GM23338 (cell line): Measurements from ENCODE around the gene ADGRE3. TPM values are rescaled to one million over a fixed set of nuclear protein-coding genes. Genes with fewer than 3 reads are reported as not detected.

Experiments
- ATAC-seq: fragments of 200-7000 bp; cut with Tn5 transposase; 3 replicates; pipeline ENCODE4 v1.9.1; 2020
- DNase-seq: peaks from one replicate; pipeline ENCODE4 v3.0.0-alpha.2; 2015; ENCODE audit warnings: low spot score
- H2AFZ ChIP-seq: fragments of 200-600 bp; sonication (generic); 2 replicates; pipeline ENCODE4 v1.8.0; 2016; ENCODE audit warnings: antibody characterized with exemption, mild to moderate bottlenecking, moderate library complexity
- H3F3A ChIP-seq: fragments of 200-600 bp; sonication (generic); replicated peaks from 2 replicates; pipeline ENCODE4 v1.8.0; 2017; ENCODE audit warnings: antibody characterized with exemption, mixed run types, low read depth
- H3K27ac ChIP-seq: fragments of 200-600 bp; sonication (generic); 2 replicates; pipeline ENCODE4 v1.6.1; 2016; ENCODE audit warnings: low read depth
- H3K27me3 ChIP-seq: fragments of 200-600 bp; sonication (generic); 2 replicates; pipeline ENCODE4 v1.8.0; 2016; ENCODE audit warnings: mild to moderate bottlenecking, mixed run types, moderate library complexity; ENCODE audit not compliant: insufficient read depth
- H3K36me3 ChIP-seq: fragments of 200-600 bp; sonication (generic); 2 replicates; pipeline ENCODE4 v1.8.0; 2016; ENCODE audit warnings: mild to moderate bottlenecking; ENCODE audit not compliant: insufficient read depth
- H3K4me1 ChIP-seq: fragments of 200-600 bp; sonication (generic); 2 replicates; pipeline ENCODE4 v1.8.0; 2016; ENCODE audit warnings: mild to moderate bottlenecking, moderate library complexity; ENCODE audit not compliant: insufficient read depth
- H3K4me2 ChIP-seq: fragments of 200-600 bp; sonication (generic); 2 replicates; pipeline ENCODE4 v1.7.1; 2017; ENCODE audit warnings: mixed run types
- H3K4me3 ChIP-seq: fragments of 200-600 bp; sonication (generic); 2 replicates; pipeline ENCODE4 v1.6.1; 2016; ENCODE audit warnings: mixed run types
- H3K79me2 ChIP-seq: fragments of 200-600 bp; sonication (generic); replicated peaks from 2 replicates; pipeline ENCODE4 v1.8.0; 2017; ENCODE audit warnings: mild to moderate bottlenecking; ENCODE audit not compliant: insufficient read depth
- H3K9me2 ChIP-seq: fragments of 200-600 bp; sonication (generic); 2 replicates; pipeline ENCODE4 v1.8.0; 2017; ENCODE audit not compliant: insufficient read depth
- H4K20me1 ChIP-seq: fragments of 200-600 bp; sonication (generic); replicated peaks from 2 replicates; pipeline ENCODE4 v1.8.0; 2017; ENCODE audit warnings: mild to moderate bottlenecking; ENCODE audit not compliant: insufficient read depth
- H3K27ac Mint-ChIP-seq: 2 replicates; pipeline ENCODE4 v1.8.0; 2020; ENCODE audit warnings: inconsistent platforms, mild to moderate bottlenecking, moderate library complexity, mixed read lengths
- H3K27me3 Mint-ChIP-seq: 3 replicates; pipeline ENCODE4 v1.8.0; 2022; ENCODE audit warnings: low read depth, mild to moderate bottlenecking, moderate library complexity, mixed read lengths, inconsistent platforms; ENCODE audit not compliant: insufficient read depth, poor library complexity
- H3K36me3 Mint-ChIP-seq: 3 replicates; pipeline ENCODE4 v1.8.0; 2021; ENCODE audit warnings: low read depth, mild to moderate bottlenecking, inconsistent platforms, moderate library complexity, mixed read lengths
- H3K4me1 Mint-ChIP-seq: 3 replicates; pipeline ENCODE4 v1.8.0; 2020; ENCODE audit warnings: mild to moderate bottlenecking, inconsistent platforms, mixed read lengths
- H3K4me3 Mint-ChIP-seq: 3 replicates; pipeline ENCODE4 v1.8.0; 2021; ENCODE audit warnings: moderate library complexity, mild to moderate bottlenecking, inconsistent platforms, mixed read lengths
- H3K9me3 Mint-ChIP-seq: 3 replicates; pipeline ENCODE4 v1.8.0; 2020; ENCODE audit warnings: moderate library complexity, mild to moderate bottlenecking, inconsistent platforms, mixed read lengths
- CREB1 ChIP-seq: fragments of 250-450 bp; sonication (Bioruptor Pico); IDR thresholded peaks from 2 replicates; pipeline ENCODE4 v1.5.0; 2020; ENCODE audit warnings: low read depth, mild to moderate bottlenecking, moderate library complexity
- ETS1 ChIP-seq: IDR thresholded peaks from 2 replicates; pipeline ENCODE4 v1.6.1; 2016; ENCODE audit warnings: antibody characterized with exemption
- EZH2 ChIP-seq: fragments of 200-600 bp; sonication (generic); IDR thresholded peaks from one replicate; pipeline ENCODE4 v1.8.0; 2017; ENCODE audit warnings: antibody characterized with exemption, mild to moderate bottlenecking, low read depth; ENCODE audit not compliant: unreplicated experiment
- EZH2phosphoT487 ChIP-seq: fragments of 200-600 bp; sonication (generic); IDR thresholded peaks from one replicate; pipeline ENCODE4 v1.8.1; 2018; ENCODE audit warnings: antibody characterized with exemption; ENCODE audit not compliant: unreplicated experiment
- JUNB ChIP-seq: IDR thresholded peaks from one replicate; pipeline ENCODE4 v1.6.1; 2016; ENCODE audit warnings: antibody characterized with exemption; ENCODE audit not compliant: unreplicated experiment
- NANOG ChIP-seq: IDR thresholded peaks from 2 replicates; pipeline ENCODE4 v1.6.1; 2016; ENCODE audit warnings: antibody characterized with exemption, borderline replicate concordance
- POLR2AphosphoS5 ChIP-seq: IDR thresholded peaks from 2 replicates; pipeline ENCODE4 v1.6.1; 2016; ENCODE audit warnings: antibody characterized with exemption, low read depth
- REST ChIP-seq: IDR thresholded peaks from one replicate; pipeline ENCODE4 v1.6.1; 2018; ENCODE audit warnings: antibody characterized with exemption; ENCODE audit not compliant: unreplicated experiment
- STAT1 ChIP-seq: IDR thresholded peaks from one replicate; pipeline ENCODE4 v1.6.1; 2016; ENCODE audit warnings: antibody characterized with exemption; ENCODE audit not compliant: unreplicated experiment
- ZNF114 ChIP-seq: fragments of 250-450 bp; sonication (Bioruptor Pico); IDR thresholded peaks from 2 replicates; pipeline ENCODE4 v1.5.0; 2020; ENCODE audit warnings: mild to moderate bottlenecking, moderate library complexity
- ZNF331 ChIP-seq: fragments of 250-450 bp; sonication (Bioruptor Pico); IDR thresholded peaks from 2 replicates; pipeline ENCODE4 v1.5.0; 2020; ENCODE audit warnings: low read depth, mild to moderate bottlenecking, moderate library complexity
- ZNF462 ChIP-seq: fragments of 250-450 bp; sonication (Bioruptor Pico); IDR thresholded peaks from 2 replicates; pipeline ENCODE4 v1.5.0; 2020; ENCODE audit warnings: mild to moderate bottlenecking, moderate library complexity
- polyA plus RNA-seq: library from polyadenylated mRNA; unstranded; fragments of >200 nt; fragmentation: Nextera tagmentation; extraction: Ambion mirVana; gene quantifications from 2 replicates; pipeline ENCODE4 v1.2.1, GENCODE V29; 2016
- total RNA-seq: library from RNA; depleted of rRNA; stranded (reverse); fragments of >200 nt; shearing (Covaris generic); gene quantifications from 2 replicates; pipeline ENCODE4 v1.2.3, GENCODE V29; 2014

ADGRE3 gene
- total and polyA plus RNA-seq, 2 experiments from 2014 or later, result not detected

GRCh38 chr19:14682084-14682483, 7.4 kb upstream of the ADGRE3 start:
- H3K27me3 ChIP-seq, result no peaks in the 10 kb centered on the region
- H2AFZ ChIP-seq, result no peak overlapping the region
- H3K4me3 ChIP-seq, result no peak overlapping the region
- H3K9me3 Mint-ChIP-seq, result peaks cover 17% of the 10 kb centered on the region
- H3K27ac Mint-ChIP-seq, result no peak overlapping the region
- H3F3A ChIP-seq, result no peaks in the 10 kb centered on the region
- TF ChIP-seq STAT1, result no peak
- no peak for TF ChIP-seq ZNF331 (CRISPR knock-in tag)
- no peak for TF ChIP-seq ZNF114 (CRISPR knock-in tag)
- no peak for TF ChIP-seq CREB1
- no peak for TF ChIP-seq POLR2AphosphoS5
- TF ChIP-seq REST, result no peak
- no peak for TF ChIP-seq EZH2
- no peak for TF ChIP-seq ZNF462 (CRISPR knock-in tag)
- no peak for TF ChIP-seq NANOG
- TF ChIP-seq JUNB, result no peak
- no peak for TF ChIP-seq ETS1
- no peak for TF ChIP-seq EZH2phosphoT487
- H3K36me3 Mint-ChIP-seq, result no peaks in the 10 kb centered on the region
- peaks cover 4% of the 10 kb centered on the region for H3K27me3 Mint-ChIP-seq
- H3K4me1 Mint-ChIP-seq, result no peaks in the 10 kb centered on the region
- H3K4me3 Mint-ChIP-seq, result no peak overlapping the region
- peaks cover 6% of the 10 kb centered on the region for H3K9me2 ChIP-seq
- ATAC-seq, result no peak
- no peak overlapping the region for H3K4me2 ChIP-seq
- H3K36me3 ChIP-seq, result no peaks in the 10 kb centered on the region
- H3K4me1 ChIP-seq, result no peaks in the 10 kb centered on the region
- no peaks in the 10 kb centered on the region for H3K79me2 ChIP-seq
- H3K27ac ChIP-seq, result no peak overlapping the region
- no peaks in the 10 kb centered on the region for H4K20me1 ChIP-seq
- DNase-seq, result no peak
